Activated CD4-positive, alpha-beta memory T cell treated with anti-CD3 and anti-CD28 coated beads, Interleukin-2, amount 10 ng/mL, durations not matched to agents 7 days and 5 days (primary cell): Measurements from ENCODE around the gene ETFB. TPM values are rescaled to one million over a fixed set of nuclear protein-coding genes. Genes with fewer than 3 reads are reported as not detected.

Experiments used
- CTCF ChIA-PET: fragments of 350-600 bp; sonication (Branson Sonifier 250); formaldehyde crosslinking; loops from one replicate; lab custom pipeline; 2021; ENCODE audit warnings: antibody characterized with exemption, inconsistent platforms; lab: Charles Lee
- POLR2A ChIA-PET: fragments of 350-600 bp; sonication (Branson Sonifier 250); formaldehyde crosslinking; loops from one replicate; lab custom pipeline; 2021; ENCODE audit warnings: antibody characterized with exemption; lab: Charles Lee
- DNase-seq: peaks from one replicate; pipeline ENCODE4 v3.0.0-alpha.2; 2020
- H3K27ac Mint-ChIP-seq: one replicate; pipeline ENCODE4 v1.8.0; 2021; ENCODE audit warnings: mild to moderate bottlenecking, mixed read lengths
- H3K27me3 Mint-ChIP-seq: one replicate; pipeline ENCODE4 v1.8.0; 2021; ENCODE audit warnings: mixed read lengths
- H3K36me3 Mint-ChIP-seq: one replicate; pipeline ENCODE4 v1.8.0; 2021; ENCODE audit warnings: low read depth, mixed read lengths
- H3K4me1 Mint-ChIP-seq: one replicate; pipeline ENCODE4 v1.8.0; 2021; ENCODE audit warnings: mixed read lengths
- H3K4me3 Mint-ChIP-seq: one replicate; pipeline ENCODE4 v1.8.0; 2021; ENCODE audit warnings: mild to moderate bottlenecking, mixed read lengths
- H3K9me3 Mint-ChIP-seq: one replicate; pipeline ENCODE4 v1.8.0; 2021; ENCODE audit warnings: mixed read lengths
- total RNA-seq, 2 experiments: library from RNA; stranded (reverse); gene quantifications; one replicate each; pipeline ENCODE4 v1.2.3, GENCODE V29; 2021

ETFB gene
- total RNA-seq, 2 experiments from 2014 or later = 126 to 131 TPM

DNA sequence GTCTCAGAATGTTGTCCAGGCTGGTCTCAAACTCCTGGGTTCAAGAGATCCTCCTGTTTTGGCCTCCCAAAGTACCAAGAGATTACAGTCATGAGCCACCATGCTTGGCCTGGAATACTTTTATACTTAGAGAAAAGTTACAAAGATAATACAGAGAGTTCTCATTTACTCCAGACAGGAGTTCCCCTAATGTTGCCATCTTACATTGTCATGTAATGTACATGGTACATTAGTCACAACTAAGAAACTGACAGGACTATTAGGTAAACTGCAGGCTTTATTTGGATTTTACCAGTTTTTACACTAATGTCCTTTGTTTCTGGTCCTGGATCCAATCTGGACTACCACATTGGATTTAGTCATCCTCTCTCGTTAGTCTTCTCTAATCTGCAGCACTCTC lies 26.5 kb upstream of the ETFB start:
- H3K4me3 Mint-ChIP-seq = peak overlapping the region; percentile 25
- DNase-seq = no peak
- no peaks in the 10 kb centered on the region for H3K9me3 Mint-ChIP-seq
- peaks cover 7% of the 10 kb centered on the region for H3K36me3 Mint-ChIP-seq
- peaks cover 53% of the 10 kb centered on the region for H3K4me1 Mint-ChIP-seq
- CTCF ChIA-PET = interaction anchor here (0.7 kb wide), 1 partner anchor 385 kb away, joined by 3 read pairs; no protein-coding TSS in a partner anchor
- peak overlapping the region; percentile 77 for H3K27ac Mint-ChIP-seq
- no peaks in the 10 kb centered on the region for H3K27me3 Mint-ChIP-seq
- POLR2A ChIA-PET = interaction anchor here (3.3 to 7.8 kb wide), 2 partner anchors 11 to 22 kb away, joined by 19 to 207 read pairs; partner anchors contain the start of genes CLDND2 and NKG7

DNA sequence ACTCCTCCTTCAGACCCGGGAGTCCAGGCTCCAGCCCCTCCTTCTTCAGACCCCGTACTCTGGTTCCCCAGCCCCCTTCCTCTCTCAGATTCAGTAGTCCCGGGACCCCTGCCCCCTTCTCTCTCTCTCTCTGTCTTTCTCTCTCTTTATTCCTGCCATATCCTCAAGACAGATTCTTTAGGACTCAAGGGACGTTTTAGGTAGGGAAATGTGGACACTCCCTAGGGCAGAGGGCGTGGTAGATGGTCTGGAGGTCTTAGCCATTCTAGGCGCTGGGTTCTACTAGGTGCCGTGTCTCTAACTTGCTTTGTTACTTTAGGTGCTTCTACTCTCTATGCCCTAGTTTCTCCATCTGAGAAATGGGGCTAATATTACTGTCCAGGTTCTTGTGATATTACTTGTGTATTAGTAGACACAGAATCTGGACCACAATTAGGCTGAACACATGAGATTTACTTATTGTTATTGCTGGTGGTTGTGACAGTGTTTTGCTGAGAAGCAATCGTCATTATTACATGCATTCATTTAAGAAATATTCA lies 25.0 kb upstream of the ETFB start:
- Mint-ChIP-seq H3K27me3 (no peaks in the 10 kb centered on the region), H3K36me3 (peaks cover 7% of the 10 kb centered on the region), H3K9me3 (no peaks in the 10 kb centered on the region), H3K4me1 (peaks cover 54% of the 10 kb centered on the region), H3K27ac (peak overlapping the region; percentile 14), H3K4me3 (no peak overlapping the region)
- no peak for DNase-seq
- ChIA-PET POLR2A (interaction anchor here (7.8 kb wide), 1 partner anchor 20 kb away, joined by 207 read pairs; the partner anchor contains the start of genes CLDND2 and NKG7), CTCF (interaction anchor here (1.0 to 2.0 kb wide), 2 partner anchors 10 to 51 kb away, joined by 3 to 7 read pairs; no protein-coding TSS in a partner anchor)

DNA sequence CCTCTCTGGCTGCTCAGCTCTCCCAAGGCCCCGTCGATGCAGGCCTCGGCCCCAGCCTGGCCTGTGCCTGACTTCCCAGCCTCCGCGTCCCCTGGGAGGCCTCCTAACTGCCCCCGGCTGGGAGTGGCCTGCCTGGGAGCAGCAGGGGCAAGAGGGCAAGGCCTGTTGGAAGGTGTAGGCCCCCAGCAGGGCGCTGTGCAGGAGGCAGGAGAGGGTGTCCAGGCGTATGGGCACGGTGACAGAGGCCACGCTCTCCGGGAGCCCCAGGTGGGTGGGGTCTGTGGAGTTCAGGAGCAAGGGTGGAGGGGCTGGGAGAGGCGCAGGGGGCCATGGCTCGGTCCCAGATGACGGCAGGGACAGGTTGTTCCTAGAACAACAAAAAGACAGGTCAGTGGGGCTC lies 23.0 kb upstream of the ETFB start:
- H3K36me3 Mint-ChIP-seq = no peaks in the 10 kb centered on the region
- H3K9me3 Mint-ChIP-seq = no peaks in the 10 kb centered on the region
- peaks cover 41% of the 10 kb centered on the region for H3K4me1 Mint-ChIP-seq
- H3K27ac Mint-ChIP-seq = no peak overlapping the region
- POLR2A ChIA-PET = no interaction called here
- DNase-seq = no peak
- no peaks in the 10 kb centered on the region for H3K27me3 Mint-ChIP-seq
- no peak overlapping the region for H3K4me3 Mint-ChIP-seq
- CTCF ChIA-PET = interaction anchor here (2.0 kb wide), 1 partner anchor 8 kb away, joined by 7 read pairs; no protein-coding TSS in a partner anchor

DNA sequence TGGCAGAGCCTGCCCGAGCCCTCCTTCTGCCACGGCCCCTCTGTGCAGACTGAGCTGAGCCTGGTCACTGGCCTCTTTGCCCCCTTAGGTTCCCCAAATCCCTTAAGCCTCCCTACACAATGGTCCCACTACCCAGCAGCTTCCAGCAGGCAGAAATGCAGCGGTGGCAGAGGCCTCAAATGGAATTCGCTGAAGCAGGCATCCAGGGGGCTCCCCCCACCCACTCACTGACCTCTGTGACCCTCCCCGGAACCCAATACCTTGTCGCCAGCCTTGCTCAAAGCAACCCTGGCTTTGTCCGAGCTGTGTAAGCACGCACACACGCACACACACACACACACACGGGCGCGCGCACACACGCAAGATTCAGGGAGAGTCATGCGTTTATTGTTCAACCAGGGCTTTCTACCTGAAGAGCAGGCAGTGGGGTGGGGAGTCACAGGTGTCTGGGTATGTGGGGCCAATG lies 21.8 kb upstream of the ETFB start, which contains the start of gene LIM2:
LIM2 (minus strand) TSS at position 51 of the 466 bp plus-strand sequence. CDS start 531 bp downstream, outside the sequence.
- DNase-seq = no peak
- CTCF ChIA-PET = interaction anchor here (1.2 kb wide), 1 partner anchor 15 kb away, joined by 3 read pairs; the partner anchor contains the start of gene NKG7
- POLR2A ChIA-PET = interaction anchor here (0.8 to 1.0 kb wide), 2 partner anchors 16 to 17 kb away, joined by 4 read pairs; partner anchors contain the start of gene NKG7
- Mint-ChIP-seq H3K4me1 (peaks cover 33% of the 10 kb centered on the region), H3K36me3 (no peaks in the 10 kb centered on the region), H3K27ac (peak within 1 kb of the TSS; percentile 48), H3K27me3 (no peaks in the 10 kb centered on the region), H3K4me3 (no peak within 1 kb of the TSS), H3K9me3 (no peaks in the 10 kb centered on the region)

DNA sequence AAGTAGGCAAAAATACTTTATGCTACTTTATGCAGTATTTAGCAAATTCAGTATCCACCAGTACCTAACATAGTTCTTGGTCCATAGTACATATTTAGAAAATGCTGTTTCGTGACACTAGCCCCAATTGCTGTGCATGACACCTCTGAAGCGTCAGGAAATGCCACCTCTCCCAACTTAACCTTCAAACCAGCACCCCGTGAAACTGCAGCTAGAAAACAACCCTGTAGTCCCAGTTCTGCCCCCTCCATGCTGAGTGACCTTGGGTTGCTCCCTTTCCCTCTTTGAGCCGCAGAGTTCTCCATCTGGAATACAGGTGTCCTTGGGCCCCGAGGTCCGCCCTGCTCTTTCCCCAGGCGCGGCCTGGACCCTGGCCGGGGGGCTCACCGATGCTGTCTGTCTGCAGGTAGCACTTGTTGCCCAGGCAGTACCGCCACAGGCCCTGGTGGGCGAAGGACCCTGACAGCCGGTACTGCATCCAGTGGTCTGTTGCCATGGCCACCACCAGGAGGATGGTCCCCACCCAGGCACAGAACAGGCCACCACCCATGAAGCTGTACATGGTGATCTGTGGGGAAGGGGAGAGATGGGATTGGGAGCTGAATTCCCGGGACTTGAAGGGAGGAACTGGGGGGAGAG lies 20.8 kb upstream of the ETFB start:
- DNase-seq = no peak
- peaks cover 3% of the 10 kb centered on the region for H3K9me3 Mint-ChIP-seq
- POLR2A ChIA-PET = interaction anchor here (1.0 kb wide), 1 partner anchor 15 kb away, joined by 4 read pairs; the partner anchor contains the start of gene NKG7
- no peak overlapping the region for H3K4me3 Mint-ChIP-seq
- peaks cover 4% of the 10 kb centered on the region for H3K36me3 Mint-ChIP-seq
- H3K27ac Mint-ChIP-seq = peak overlapping the region; percentile 48
- H3K27me3 Mint-ChIP-seq = no peaks in the 10 kb centered on the region
- H3K4me1 Mint-ChIP-seq = peaks cover 36% of the 10 kb centered on the region
- CTCF ChIA-PET = interaction anchor here (1.2 kb wide), 1 partner anchor 14 kb away, joined by 3 read pairs; the partner anchor contains the start of gene NKG7

DNA sequence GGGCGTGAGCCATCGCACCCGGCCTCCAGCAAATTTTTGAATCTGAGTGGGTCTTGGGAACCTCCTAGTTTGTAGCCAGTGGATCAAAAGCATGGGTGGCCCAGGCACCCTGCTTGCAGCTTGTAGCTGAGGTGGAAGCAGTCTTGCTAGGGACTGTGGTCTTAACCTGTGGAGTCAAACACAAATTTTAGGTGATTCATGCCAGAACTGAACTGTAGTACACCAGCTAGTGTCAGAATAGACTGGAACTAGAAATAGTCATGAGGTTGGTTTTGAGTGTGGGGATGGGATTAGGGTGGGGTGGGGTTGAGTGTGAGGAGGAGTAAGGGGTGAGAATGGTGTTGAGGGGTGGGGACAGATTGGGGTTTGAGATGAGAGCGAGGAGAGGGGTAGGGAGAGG lies 15.8 kb upstream of the ETFB start:
- DNase-seq = no peak
- Mint-ChIP-seq H3K9me3 (peaks cover 9% of the 10 kb centered on the region), H3K27ac (no peak overlapping the region), H3K36me3 (peaks cover 10% of the 10 kb centered on the region), H3K4me1 (peaks cover 40% of the 10 kb centered on the region), H3K4me3 (no peak overlapping the region), H3K27me3 (no peaks in the 10 kb centered on the region)
- ChIA-PET CTCF (interaction anchor here (1.6 to 2.1 kb wide), 2 partner anchors 8 to 14 kb away, joined by 6 to 7 read pairs; partner anchors contain the start of gene C19orf84), POLR2A (interaction anchor here (1.5 to 2.8 kb wide), 4 partner anchors 10 to 16 kb away, joined by 4 to 19 read pairs (median 10); partner anchors contain the start of gene NKG7)

- ChIA-PET POLR2A (interaction anchor here (0.6 to 2.8 kb wide), 4 partner anchors 8 to 64 kb away, joined by 3 to 19 read pairs (median 10); partner anchors contain the start of gene NKG7), CTCF (interaction anchor here (1.0 to 2.1 kb wide), 5 partner anchors 8 to 27 kb away, joined by 3 to 7 read pairs (median 5); partner anchors contain the start of genes C19orf84 and NKG7)
- Mint-ChIP-seq H3K9me3 (peaks cover 9% of the 10 kb centered on the region), H3K27me3 (no peaks in the 10 kb centered on the region), H3K27ac (peak overlapping the region; percentile 51), H3K4me3 (no peak overlapping the region), H3K36me3 (peaks cover 10% of the 10 kb centered on the region), H3K4me1 (peaks cover 49% of the 10 kb centered on the region)
- no peak for DNase-seq
Observed at GRCh38 chr19:51380379-51380778, 14.2 kb upstream of the ETFB start.

- no peak overlapping the region for H3K4me3 Mint-ChIP-seq
- no peak for DNase-seq
- ChIA-PET CTCF (interaction anchor here (0.7 kb wide), 2 partner anchors 137 to 269 kb away, joined by 3 read pairs; no protein-coding TSS in a partner anchor), POLR2A (interaction anchor here (0.7 to 2.7 kb wide), 2 partner anchors 11 to 17 kb away, joined by 3 to 21 read pairs; no protein-coding TSS in a partner anchor)
- peaks cover 11% of the 10 kb centered on the region for H3K9me3 Mint-ChIP-seq
- H3K36me3 Mint-ChIP-seq = peaks cover 10% of the 10 kb centered on the region
- H3K27me3 Mint-ChIP-seq = no peaks in the 10 kb centered on the region
- no peak overlapping the region for H3K27ac Mint-ChIP-seq
- H3K4me1 Mint-ChIP-seq = peaks cover 74% of the 10 kb centered on the region
Observed at GRCh38 chr19:51377422-51377821, 11.2 kb upstream of the ETFB start.

DNA sequence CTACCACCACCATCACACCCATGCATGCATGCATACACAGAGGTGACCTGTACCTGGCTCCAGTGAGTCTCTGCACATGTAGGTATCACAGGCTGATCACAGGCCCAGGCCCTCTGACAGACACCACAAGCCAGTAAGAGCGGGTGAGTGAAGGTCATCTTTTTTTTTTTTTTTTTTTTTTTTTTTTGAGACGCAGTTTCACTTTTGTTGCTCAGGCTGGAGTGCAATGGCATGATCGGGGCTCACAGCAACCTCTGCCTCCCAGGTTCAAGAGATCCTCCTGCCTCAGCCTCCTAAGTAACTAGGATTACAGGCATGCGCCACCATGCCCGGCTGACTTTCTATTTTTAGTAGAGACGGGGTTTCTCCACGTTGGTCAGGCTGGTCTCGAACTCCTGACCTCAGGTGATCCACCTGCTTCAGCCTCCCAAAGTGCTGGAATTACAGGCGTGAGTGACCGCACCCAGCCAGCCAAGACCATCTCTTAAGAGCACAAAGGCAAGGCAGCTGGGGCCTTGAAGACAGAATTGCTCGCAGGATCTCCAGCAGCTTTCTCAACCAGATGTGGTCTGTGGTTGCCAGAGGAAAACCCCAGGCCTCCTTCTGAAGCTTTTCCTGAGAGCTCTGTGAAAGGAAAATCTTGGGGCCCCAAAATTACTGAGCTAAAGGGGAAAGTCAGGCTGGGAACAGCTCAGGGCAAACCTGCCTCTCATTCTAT lies 9.5 kb upstream of the ETFB start:
- Mint-ChIP-seq H3K9me3 (peaks cover 4% of the 10 kb centered on the region), H3K4me3 (peak overlapping the region; percentile 49), H3K4me1 (peaks cover 77% of the 10 kb centered on the region), H3K27ac (peak overlapping the region; percentile 81), H3K27me3 (no peaks in the 10 kb centered on the region), H3K36me3 (peaks cover 17% of the 10 kb centered on the region)
- DNase-seq = peak; percentile 57
- ChIA-PET POLR2A (interaction anchor here (1.0 to 2.7 kb wide), 3 partner anchors 8 to 36 kb away, joined by 3 to 21 read pairs (median 3); no protein-coding TSS in a partner anchor), CTCF (interaction anchor here (0.9 to 1.0 kb wide), 3 partner anchors 8 to 32 kb away, joined by 3 to 6 read pairs (median 3); no protein-coding TSS in a partner anchor)

GRCh38 chr19:51372649-51373504 lies 6.7 kb upstream of the ETFB start, which contains the start of gene NKG7:
Gene NKG7 (minus strand): TSS chr19:51372654. CDS start chr19:51372535, 119 bp downstream.
- Mint-ChIP-seq H3K36me3 (peaks cover 26% of the 10 kb centered on the region), H3K27ac (peak within 1 kb of the TSS; percentile 100), H3K9me3 (peaks cover 4% of the 10 kb centered on the region), H3K4me1 (peaks cover 83% of the 10 kb centered on the region), H3K27me3 (no peaks in the 10 kb centered on the region), H3K4me3 (peak within 1 kb of the TSS; percentile 95)
- peak; percentile 87 for DNase-seq
- ChIA-PET POLR2A (interaction anchor here (0.9 to 8.4 kb wide), 11 partner anchors 8 to 120 kb away, joined by 3 to 207 read pairs (median 5); partner anchors contain the start of genes LIM2 and SIGLEC10), CTCF (interaction anchor here (0.8 to 2.7 kb wide), 8 partner anchors 8 to 288 kb away, joined by 3 to 16 read pairs (median 4); partner anchors contain the start of gene LIM2)
